Measurements from ENCODE around the gene GAB1. TPM values are rescaled to one million over a fixed set of nuclear protein-coding genes. Genes with fewer than 3 reads are reported as not detected.
"Not testable (repeated sequence)": the region's sequence is repeated elsewhere in the genome, so short reads cannot be mapped to it uniquely, and the experiment has no call there.

Gene GAB1
- total and polyA plus RNA-seq, 3 donors from 2014 or later: 19.7 to 64.5 (median 61.3) TPM

GRCh38 chr4:143345356-143345755 lies 8.7 kb downstream of the GAB1 start:
- WGBS, 2 donors: 78 to 81% methylated on average over 1 of the region's 1 CpG
- intact Hi-C loops (cut with DNase I; ENCODE audit: low total_unique reads): no loop called here
- Histone ChIP-seq H3K36me3 (ENCODE audit: low read depth, missing control alignments) (no peaks in the 10 kb centered on the region), H3K27ac (peak overlapping the region in 1 of 2 donors; percentile 74), H3K27me3 (no peaks in the 10 kb centered on the region), H3K9me3 (no peaks in the 10 kb centered on the region), H3K4me1 (peaks cover 26% of the 10 kb centered on the region), H3K4me3 (no peak overlapping the region)
- no peak for DNase-seq
- TF ChIP-seq POLR2A (IDR thresholded peaks at IDR 0.05) (no peak), CTCF (IDR thresholded peaks at IDR 0.05) (no peak)

DNA sequence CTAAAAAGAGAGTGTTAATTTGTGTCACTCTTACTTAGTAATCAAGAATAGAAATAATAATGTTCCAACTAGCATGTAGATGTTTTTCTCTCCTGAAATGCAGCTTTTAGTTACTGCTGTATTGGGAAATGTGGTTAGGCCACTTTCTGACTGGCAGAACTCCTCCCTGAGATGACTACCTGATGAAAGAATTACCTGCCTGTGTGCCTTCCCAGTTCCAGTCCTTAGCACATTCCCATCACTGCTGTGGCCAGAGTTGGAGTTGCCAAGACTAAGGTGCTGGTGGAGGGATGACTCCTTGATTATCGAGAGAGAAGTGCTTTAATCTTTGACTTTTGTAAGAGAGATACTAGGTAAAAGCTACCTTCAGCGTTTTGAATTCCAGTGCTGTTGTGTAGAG lies 9.5 kb downstream of the GAB1 start:
- 70 to 72% methylated on average over 2 of the region's 2 CpGs for WGBS, 2 donors
- H3K9me3 ChIP-seq: no peaks in the 10 kb centered on the region
- DNase-seq: no peak
- intact Hi-C loops (cut with DNase I; ENCODE audit: low total_unique reads): no loop called here
- no peaks in the 10 kb centered on the region for H3K36me3 ChIP-seq (ENCODE audit: low read depth, missing control alignments)
- no peak for TF ChIP-seq CTCF (IDR thresholded peaks at IDR 0.05)
- TF ChIP-seq POLR2A (IDR thresholded peaks at IDR 0.05): no peak
- no peak overlapping the region for H3K4me3 ChIP-seq
- no peaks in the 10 kb centered on the region for H3K27me3 ChIP-seq
- H3K27ac ChIP-seq: peak overlapping the region in 1 of 2 donors; percentile 74
- peaks cover 25% of the 10 kb centered on the region for H3K4me1 ChIP-seq

GRCh38 chr4:143347484-143348111 lies 10.9 kb downstream of the GAB1 start:
- DNase-seq: no peak
- TF ChIP-seq CTCF (IDR thresholded peaks at IDR 0.05) (no peak), POLR2A (IDR thresholded peaks at IDR 0.05) (no peak)
- Histone ChIP-seq H3K4me3 (no peak overlapping the region), H3K27ac (no peak overlapping the region), H3K27me3 (no peaks in the 10 kb centered on the region), H3K9me3 (no peaks in the 10 kb centered on the region), H3K4me1 (peaks cover 37% of the 10 kb centered on the region), H3K36me3 (ENCODE audit: low read depth, missing control alignments) (no peaks in the 10 kb centered on the region)
- intact Hi-C loops (cut with DNase I; ENCODE audit: low total_unique reads): no loop called here
- WGBS, 2 donors: 89 to 91% methylated on average over 2 of the region's 2 CpGs

- intact Hi-C loops (cut with DNase I; ENCODE audit: low total_unique reads): no loop called here
- Histone ChIP-seq H3K4me3 (no peak overlapping the region), H3K36me3 (ENCODE audit: low read depth, missing control alignments) (no peaks in the 10 kb centered on the region), H3K27ac (no peak overlapping the region), H3K27me3 (no peaks in the 10 kb centered on the region), H3K9me3 (no peaks in the 10 kb centered on the region), H3K4me1 (peaks cover 41% of the 10 kb centered on the region)
- WGBS, 2 donors: 70 to 86% methylated on average over 7 of the region's 7 CpGs
- TF ChIP-seq CTCF (IDR thresholded peaks at IDR 0.05) (no peak), POLR2A (IDR thresholded peaks at IDR 0.05) (no peak)
- no peak for DNase-seq
These were observed 11.8 kb downstream of the GAB1 start for GRCh38 chr4:143348233-143349077.

DNA sequence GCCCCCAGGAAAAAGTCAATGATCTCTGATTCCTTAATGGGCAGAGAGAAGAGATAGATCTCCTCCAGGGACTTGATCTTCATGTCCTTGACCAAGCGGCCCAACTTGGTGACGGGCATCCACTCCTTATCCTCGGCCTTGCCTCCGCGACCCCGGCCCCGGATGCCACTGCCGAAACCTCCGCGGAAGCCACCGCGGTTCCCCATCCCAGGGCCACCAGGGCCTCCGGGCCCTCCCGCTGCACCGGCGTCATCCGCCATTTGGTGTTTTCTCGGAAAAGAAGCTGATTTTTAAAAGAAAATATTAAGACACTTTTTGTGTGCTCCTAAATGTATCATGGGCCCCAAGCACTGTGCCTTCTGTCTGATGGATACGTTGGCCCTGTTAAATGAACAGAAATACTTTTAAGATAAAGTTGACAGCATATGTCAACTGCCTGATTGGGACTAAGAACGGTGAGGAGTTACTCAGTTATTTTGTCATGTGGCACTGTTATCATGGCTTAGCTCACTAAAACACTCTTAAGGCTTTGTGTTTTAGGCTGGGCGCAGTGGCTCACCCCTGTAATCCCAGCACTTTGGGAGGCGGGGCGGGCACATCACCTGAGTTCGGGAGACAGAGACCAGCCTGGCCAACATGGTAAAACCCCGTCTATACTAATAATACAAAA lies 13.3 kb downstream of the GAB1 start:
- WGBS, 2 donors: 81 to 89% methylated on average over 25 of the region's 25 CpGs
- H3K27me3 ChIP-seq; H3K27ac ChIP-seq; H3K9me3 ChIP-seq; DNase-seq; intact Hi-C loops (cut with DNase I; ENCODE audit: low total_unique reads); H3K4me3 ChIP-seq; H3K36me3 ChIP-seq (ENCODE audit: low read depth, missing control alignments): not testable (repeated sequence)
- H3K4me1 ChIP-seq: peaks cover 42% of the 10 kb centered on the region

Measured in testis (tissue), 3 donors.